Activated CD4-positive, alpha-beta T cell treated with anti-CD3 and anti-CD28 coated beads for 24 hours (primary cell): Measurements from ENCODE around the gene ARFGAP2.

Experiments used
- DNase-seq, 2 donors: peaks; one replicate each; pipeline ENCODE4 v3.0.0-alpha.2; 2020; ENCODE audit warnings: low read depth in 2 of 2

The ARFGAP2 gene

DNA sequence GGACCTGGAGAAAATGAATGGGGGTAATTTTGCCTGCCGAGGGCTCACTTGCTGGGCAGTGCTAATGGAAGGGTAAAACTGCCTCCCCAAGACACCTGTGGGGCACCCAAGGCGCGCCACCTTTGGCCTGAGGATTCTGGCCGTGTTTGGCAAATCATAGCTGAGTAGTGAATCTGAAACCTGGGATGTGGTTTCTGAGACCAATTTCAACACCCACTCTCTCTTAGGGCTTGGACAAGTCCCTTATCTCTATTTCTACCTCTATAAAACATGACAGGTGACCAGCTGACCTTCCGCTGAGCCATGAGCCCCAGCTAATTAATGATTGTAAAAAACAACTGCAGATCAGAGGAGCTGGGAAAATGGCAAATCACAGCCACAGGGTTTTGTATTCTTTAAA, 11.0 kb upstream of the ARFGAP2 start:
- DNase-seq: no peak

DNA sequence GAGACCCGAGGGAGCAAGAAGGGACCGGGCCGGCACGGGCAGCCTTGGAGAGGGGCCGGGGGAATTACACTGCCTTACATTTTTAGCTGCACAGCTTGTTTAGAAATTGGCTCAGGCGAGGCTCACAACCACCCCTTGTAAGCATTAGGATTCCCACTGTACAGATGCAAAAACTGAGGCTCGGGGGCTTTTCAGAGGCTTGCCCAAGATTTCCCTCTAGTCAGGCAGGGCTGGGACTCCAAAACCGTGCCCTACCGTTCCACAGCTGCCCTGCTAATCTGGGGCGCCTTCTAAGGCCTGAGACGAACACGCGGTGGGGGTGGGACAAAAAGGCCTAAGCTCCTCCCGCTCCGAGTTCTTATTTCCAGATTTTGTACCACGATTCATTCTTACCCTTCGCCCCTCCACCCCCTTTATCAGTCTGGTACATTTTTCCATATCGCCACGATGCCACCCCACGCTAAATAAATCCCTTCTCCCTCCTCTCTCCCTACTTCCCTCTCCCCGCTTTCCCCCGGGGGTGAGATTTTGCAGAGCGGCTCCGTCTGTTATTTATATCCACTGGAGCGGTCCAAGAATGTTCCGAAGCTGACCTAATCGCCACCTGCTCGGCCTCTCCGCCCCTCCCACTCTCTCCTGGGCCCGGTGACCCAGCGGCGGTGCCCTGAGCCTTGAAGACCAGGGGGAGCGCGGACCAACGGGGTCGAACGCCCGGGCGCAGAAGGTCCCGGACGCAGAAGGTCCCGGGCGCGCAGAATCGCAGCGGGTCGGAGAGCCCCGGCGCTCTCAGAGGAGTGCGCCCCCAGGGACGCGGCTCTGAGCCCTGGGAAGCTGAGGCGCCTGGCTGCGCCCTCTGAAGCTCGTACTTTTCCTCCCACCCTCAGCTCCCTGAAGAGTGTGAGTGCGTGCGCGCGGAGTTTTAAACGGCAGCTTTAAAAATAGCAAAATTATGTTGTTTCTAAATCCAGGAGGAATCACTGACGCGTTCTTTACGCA, 10.3 kb upstream of the ARFGAP2 start:
- DNase-seq: peak; percentile 46 to 47

DNA sequence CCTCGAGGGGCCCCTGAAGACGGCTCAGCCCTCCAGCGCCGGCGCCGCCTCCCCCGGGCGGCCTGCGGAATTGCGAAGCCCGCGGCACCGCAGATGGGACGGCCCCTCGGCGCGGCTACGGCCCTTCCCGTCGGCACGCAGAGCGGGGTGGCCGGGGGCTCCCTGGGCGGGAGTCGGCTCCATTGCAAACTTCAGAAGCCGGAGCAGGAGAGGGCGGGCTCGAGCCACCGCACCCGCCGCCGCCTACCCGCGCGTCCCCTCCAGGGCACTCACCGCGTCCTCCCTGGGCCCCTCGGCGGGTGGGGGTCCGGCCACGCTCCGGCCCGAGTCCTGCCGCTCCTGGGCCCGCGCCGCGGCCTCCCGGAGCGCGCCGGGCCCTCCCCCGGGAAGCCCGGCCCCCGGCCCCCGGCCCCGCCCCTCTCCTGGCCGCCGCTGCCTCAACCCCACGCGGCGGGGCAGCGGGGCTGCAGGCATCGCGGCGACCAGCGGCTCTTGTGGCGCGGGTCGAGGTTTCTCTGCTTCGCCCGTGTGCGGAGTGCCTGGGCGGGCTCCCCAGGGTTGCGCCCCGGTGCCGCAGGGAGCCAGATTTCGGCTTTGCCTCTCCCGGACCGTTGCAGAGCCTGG, 9.5 kb upstream of the ARFGAP2 start, which contains the start of gene PACSIN3:
Gene PACSIN3, minus strand, starts transcription at position 359 of the 624 bp plus-strand sequence. CDS start 3,707 bp downstream, outside the sequence.
- DNase-seq: peak in 1 of 2 donors; percentile 50

DNA sequence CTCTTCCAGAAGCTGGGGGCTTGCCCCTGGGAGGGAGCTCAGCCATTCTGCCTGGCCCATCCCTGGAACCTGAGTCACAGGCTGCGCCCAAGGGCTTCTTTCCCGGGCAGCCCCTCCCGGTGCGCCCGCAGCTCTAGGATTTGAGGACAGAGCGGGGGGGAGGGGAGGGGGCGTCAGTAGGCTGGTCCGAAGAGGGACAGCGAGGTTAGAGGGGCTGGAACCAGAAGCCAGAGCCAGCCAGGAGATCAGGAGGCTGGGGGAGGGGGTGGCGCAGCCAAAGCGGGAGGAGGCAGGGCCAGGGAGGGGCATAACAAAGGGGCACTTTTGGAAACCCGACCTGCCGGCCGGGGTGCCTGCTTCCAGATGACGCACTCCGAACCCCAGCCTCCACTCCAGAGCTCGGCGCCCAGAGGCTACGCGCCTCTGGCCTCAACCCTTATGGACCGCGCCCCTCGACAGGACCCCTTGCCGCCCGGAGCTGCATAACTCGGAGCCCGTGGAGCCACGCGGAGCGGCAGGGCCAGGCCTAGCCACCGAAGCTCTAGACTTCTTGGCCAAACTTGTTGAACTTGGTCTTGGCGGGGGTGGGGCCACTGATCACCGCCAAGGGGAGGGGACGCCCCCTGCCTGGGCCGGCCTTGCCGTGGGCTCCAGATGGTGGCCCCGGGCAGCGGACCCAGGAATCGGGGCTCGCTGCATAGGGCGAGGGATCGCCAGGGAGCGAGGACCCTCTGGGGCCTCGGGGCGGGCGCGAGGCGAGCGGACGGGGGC, 8.8 kb upstream of the ARFGAP2 start:
- no peak for DNase-seq

DNA sequence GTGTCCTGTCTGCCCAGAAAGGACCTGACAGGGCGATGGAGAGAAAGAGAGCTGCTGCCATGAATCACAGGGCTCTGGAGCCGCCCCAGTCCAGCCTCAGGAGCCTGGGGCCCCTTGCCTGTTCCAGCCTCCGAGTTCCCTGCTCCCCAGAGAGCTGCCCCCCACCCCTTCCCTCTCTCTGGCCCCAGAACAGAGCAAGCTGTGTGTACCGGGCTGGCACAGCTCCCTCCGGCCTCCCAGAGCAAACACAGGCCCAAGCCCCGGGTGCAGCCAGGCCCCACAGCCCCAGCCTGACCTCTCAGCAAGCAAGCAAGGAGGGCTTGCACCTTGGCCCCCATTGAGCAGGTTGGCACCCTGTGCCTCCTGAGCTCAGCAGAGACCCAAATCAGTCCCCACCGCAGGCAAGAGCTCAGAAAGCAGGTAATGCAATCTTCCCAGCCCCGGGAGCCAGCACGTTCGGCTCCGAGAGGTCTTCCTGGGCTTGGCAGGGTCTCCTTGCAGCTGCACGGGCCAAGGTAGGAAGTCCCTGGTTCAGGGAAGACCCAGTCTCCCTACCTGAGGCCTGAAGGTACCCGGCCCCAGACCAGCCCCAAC, 8.1 kb upstream of the ARFGAP2 start:
- DNase-seq: no peak

DNA sequence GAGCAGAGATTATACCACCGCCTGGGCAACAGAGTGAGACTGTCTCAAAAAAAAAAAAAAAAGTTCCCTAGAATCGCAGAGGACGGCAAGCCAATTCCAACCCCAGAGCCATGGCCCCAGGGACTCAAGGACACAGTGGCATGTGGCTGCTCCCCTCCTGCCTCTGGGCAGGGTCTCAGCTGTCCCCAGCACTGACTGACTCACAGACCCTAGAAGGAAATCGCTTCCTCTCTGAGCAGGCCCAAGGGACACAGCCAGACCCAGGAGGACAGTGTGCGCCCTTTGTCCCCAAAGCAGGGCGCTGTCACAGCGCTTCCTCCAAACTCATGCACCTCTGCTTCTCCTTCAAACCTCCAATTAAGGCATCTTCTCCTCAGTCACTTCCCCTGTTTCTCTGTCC, 7.3 kb upstream of the ARFGAP2 start:
- DNase-seq: no peak

DNA sequence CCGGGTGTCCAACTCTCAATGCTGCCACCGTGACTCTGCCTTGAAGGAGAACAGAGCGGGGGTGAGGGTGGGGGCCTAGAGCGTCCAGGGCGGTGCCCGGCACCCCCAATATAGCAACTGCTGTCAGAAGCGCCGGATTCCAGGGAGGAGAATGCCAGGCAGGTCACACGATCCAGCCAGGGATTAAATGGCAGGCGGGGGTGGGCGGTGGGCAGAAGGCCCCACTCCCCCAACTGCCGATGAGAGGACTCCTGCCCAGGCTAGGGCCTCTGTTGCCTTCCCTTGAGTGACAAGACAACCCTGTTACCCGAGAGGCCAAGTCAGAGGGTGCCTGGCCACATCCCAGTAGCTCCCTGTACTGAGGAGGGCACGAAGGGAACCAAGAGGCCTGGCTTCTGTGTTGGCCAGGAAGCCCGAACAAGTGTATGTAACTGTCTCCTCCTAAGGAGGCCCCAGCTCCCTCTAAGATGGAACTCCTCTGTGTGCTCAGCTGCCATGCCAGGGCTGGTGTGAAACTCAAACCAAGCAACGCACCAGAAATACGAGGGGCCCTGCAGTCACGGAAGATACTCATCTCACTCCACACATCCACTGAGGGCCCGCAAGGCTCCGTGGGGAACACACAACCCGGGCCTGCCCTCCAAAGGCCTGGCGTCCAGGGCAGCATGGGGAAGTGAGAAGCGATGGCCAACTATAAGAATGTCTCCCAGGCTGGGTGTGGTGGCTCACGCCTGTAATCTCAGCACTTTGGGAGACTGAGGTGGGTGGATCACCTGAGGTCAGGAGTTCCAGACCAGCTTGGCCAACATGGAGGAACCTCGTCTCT, 6.6 kb upstream of the ARFGAP2 start:
- no peak for DNase-seq

DNA sequence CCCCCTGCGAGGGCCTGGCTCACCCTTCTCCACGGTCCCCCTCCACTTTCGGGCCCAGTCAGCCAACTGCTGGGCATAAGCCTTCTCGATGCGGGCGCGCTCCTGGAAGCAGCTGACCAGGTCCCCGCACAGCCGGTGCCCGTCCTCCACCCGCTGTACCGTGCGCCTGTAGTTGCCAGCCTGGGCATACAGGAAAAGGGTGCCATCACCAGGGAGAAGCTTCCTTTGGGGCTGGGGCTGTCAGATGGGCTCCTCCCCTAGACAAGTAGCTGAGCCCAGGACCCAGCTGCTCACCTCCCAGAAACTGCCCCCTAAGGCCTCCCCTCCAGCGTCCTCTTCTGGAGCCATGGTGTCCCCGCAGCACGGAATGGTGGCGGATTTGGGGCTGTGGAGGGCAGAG, 5.7 kb upstream of the ARFGAP2 start:
- no peak for DNase-seq

DNA sequence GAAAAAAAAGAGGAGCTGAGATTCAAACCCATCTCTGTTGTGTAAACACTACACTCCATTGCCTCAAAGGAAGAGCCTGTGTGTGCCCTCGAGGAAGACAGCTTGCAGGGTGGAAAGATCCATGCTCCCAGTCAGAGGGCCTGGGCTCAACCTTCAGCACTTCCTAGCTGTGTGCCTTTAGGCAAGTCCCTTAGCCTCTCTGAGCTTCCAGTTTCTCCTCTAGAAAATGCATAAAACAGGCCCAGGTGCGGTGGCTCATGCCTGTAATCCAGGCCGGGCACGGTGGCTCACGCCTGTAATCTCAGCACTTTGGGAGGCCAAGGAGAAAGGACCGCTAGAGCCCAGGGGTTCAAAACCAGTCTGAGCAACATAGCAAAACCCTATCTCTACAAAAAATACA, 4.6 kb upstream of the ARFGAP2 start:
- DNase-seq: no peak

DNA sequence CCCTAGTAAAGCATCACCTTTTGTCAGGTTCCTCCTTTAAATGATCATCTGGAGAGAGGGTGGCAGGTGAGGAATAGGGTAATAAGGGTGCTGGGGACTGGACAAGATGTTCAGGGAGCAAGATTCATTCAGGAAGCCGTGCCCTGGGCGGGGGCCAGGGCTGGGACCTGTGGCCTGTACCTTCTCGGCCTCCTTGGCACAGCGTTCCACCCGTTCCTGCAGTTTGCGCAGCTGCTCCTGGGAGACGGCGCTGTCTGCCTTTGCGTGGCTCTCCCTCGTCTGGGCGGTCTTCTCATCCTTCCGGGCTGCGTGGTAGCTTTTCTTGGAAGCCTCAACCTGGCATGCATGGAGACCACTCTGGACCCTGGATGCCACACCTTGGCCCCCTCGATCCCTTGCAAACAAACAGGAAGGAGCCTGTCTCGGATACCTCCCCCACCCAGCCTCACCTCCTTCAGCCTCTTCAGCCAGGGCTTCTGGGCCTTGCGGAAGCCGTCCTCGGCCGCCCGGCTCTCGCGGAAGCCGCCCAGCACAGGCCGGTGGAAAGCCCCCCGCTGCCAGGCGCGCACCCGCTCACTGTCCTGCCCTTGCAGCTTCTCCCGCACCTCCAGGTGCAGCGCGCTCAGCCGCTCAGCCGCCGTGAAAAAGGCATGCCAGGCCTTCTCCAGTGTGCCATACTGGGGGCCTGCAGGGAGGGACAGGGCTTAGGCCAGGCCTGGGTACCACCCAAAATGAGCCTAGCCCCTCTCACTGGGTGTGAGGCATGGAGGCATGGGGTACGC, 3.5 kb upstream of the ARFGAP2 start:
- DNase-seq: no peak

DNA sequence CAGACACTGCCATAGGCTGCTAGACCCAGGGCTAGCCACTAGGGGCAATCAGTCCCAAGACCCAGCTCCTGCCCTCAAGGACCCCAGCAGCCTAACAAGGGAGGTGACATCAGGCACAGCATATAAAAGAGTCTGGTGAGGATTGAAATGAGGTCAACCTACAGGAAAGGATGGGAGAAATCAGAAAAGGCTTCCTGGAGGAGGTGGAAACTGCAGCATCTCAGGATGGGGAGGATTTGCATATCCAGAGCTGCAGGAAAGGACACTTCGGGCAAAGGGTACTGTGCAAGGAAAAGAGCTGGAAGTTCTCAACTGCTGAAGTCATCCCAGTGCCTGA, 2.9 kb upstream of the ARFGAP2 start:
- DNase-seq: no peak

DNA sequence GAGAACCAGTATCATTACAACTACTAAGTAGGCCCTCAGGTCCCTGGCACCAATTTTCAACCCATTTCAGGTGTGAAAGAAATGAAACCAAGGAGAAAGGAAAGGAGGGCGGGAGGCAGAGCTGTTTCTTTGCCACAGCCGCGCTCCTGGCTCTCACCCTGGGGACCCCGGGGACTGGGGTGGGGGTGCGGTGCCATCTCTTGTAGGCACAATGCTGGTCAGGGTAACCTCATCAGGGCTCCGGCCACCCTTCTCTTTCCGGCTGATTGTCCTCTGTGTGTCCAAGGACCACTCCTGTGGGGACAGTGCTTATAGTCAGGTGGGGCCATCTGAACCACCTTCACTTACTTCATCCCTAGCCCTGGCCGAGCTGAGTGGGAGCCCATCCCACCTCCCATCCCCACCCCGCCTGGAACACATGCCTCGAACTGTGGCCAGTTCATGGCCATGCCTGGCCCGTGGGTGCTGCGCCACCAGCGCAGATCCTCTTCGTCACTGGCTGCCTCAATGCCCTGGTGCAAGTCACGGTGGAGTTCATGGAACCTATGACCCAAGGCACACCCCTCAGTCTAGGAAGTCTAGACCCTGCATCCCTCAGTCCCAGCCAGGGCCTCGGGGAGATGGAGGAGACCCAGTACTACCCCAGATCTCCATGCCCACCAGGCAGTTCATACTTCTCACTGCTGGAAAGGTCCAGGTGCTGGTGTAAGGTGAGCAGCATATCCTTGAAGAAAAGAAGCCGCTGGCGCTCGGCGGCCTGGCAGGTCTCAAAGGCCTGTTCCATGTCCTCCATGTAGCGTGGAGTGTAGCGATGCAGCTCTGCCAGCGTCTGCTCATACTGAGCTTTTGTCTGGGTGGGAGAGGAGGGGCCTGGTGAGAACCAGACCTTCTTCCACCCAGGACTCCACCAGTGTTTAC, 2.3 kb upstream of the ARFGAP2 start:
- no peak for DNase-seq

DNA sequence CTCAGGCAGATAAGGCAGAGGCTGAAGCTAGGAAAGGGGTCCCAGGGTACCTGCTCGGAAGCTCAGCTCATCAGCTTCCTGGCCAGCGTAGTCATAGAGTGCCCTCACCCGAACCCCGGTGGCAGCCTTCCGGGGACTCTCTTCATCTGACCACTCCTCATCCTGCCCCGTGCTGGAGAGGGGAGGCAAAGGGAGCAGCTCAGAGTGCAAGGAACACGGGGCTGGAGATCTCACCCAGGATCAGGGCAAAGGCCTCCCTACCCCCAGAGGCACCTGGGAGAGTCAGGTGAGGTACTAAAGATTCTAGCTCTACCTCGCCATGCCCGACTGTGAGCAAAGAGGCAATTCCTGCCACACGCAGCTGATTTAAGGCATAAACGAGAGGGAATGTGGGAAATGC, 1.6 kb upstream of the ARFGAP2 start:
- no peak for DNase-seq

DNA sequence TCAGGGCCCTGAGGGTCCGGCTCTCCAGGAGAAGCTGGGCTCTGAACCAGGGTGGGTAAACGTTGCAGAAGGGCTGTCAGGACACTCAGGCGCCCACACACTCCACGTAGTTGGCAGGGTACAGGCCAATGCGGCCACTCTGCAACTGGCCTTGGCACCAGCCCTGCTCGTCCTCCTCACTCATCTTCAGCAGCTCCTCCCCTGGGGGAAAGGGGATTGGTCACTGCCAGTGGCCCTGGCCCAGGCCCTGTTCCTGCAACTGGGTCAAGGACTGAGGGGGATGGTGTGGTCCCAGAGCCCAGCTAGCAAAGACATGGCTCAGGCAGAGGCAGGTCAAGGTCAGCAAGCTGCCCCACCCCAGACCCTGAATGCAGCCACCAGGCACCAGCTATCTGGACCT, 1.2 kb upstream of the ARFGAP2 start:
- DNase-seq: no peak

DNA sequence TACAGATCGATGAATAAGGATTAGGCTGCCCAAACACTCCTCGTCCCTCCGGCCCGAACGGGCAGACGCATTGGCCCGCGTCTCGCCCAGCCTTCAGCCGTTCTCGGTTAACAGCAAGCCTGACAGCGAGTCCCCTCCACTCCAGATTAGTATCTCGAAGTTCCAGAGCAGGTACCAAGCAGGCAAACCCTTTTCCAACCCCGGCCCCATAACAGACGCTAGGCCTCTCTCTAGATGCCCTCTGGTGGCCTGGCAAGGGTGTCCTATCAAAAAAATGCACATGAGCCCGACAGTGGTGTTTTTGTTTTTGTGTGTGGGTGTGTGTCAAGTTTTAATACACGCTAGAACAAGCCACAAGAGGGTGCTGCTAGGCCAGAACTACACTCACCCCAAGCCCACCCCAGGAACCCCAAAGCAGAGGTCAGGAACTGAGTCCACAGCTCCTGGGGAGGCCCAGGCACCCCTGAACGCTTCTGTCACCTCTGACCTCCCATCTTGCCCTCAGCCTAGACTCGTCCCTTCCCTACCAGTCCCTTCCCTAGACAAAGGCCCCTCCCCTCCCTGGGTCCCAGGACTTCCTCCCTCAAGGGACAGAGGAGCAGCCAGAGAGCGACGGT, 658 bp upstream of the ARFGAP2 start:
- DNase-seq: peak; percentile 50 to 58

DNA sequence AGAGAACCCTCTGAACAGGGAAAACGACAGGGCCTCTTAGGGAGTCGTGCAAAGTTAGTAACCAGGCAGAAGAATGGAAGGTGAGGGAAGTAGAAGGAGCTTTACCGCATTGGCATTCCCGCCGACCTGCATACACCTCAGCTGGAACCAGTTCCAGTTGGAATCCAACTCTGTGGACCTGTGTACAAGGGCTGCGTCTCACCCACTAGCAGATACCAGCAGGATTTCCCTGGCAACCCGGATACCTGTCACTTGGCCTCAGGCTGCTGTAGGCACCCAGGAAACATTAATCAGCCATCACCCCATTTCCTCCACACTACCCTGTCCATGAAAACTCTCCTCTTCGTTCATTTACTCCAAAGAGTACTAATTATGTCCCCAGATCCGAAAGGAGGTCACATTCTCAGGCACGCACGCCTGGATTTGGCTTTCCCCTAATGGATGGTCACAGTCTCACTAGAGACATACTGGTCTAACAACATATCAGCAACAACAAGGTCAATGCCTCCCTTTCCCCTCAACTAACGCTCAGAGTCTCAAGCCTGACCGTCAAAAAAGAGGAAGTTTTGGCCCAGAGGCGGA, 842 bp downstream of the ARFGAP2 start:
- DNase-seq: no peak

DNA sequence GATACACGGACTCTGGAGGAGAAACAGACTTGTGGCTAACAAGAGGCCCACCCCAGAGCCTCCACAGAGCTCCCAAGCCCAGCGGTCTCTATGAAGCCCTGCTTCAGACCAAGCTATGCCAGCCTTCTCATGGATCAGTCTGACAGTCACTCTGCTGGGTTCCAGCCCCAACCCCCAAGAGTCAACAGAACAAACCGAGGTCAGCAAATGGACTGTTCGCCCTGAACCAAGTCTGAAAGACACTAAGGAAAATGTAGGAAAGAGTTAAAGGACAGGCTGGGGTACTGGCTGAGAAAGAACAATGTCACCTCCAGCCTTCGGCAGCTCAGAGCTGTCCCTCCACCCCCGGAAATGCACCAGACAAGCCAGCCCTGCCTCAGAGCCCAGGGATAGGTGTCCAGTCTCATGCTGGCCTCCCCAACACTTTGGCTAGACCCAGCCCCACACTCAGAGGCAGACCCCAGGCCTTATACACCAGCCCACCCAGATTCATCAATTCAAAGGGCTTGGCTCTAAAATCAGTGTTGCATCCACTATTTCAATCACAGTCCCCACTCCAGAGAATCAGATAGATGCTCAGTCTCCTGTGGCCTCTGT, 3.8 kb downstream of the ARFGAP2 start:
- no peak for DNase-seq

DNA sequence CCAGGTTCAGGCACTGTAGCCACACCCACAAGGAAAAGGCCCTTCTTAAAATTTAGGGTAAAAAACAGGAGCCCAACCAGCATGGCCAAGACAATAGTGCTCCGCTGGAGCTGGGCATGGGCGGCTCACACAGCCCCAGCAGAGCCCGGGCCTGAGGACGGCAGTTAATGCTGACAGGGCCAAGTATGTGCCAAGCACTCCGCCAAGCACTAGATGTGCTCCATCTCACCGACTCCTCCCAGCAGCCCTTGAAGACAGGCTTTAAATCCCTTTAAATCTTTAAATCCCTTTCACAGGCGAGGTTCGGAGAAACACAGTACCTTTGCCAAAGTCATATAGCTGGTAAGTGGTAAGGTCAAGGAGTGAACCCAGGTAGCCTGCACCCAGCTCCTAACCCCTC, 4.8 kb downstream of the ARFGAP2 start:
- DNase-seq: no peak
